ENCODE data around the gene LIN7A. TPM values are rescaled to one million over a fixed set of nuclear protein-coding genes. Genes with fewer than 3 reads are reported as not detected.
A peak's percentile ranks its signal among the peaks of the same experiment; 100 is the strongest.
"Not testable (repeated sequence)": the region's sequence is repeated elsewhere in the genome, so short reads cannot be mapped to it uniquely, and the experiment has no call there.

The LIN7A gene
- total RNA-seq, 1 experiment from 2014 or later = 20.1 TPM

GRCh38 chr12:80807640-80808288 lies 130.0 kb downstream of the LIN7A start:
- H3K4me3 ChIP-seq = no peak overlapping the region
- DNase-seq = no peak

GRCh38 chr12:80805106-80805505 lies 132.6 kb downstream of the LIN7A start:
- DNase-seq = no peak
- Histone ChIP-seq H3K27me3 (no peaks in the 10 kb centered on the region), H3K36me3 (peaks cover 9% of the 10 kb centered on the region)

More at GRCh38 chr12:80807640-80808288, 130.0 kb downstream of the LIN7A start:
- Histone ChIP-seq H3K36me3 (peaks cover 7% of the 10 kb centered on the region), H3K9me3 (no peaks in the 10 kb centered on the region), H3K27me3 (no peaks in the 10 kb centered on the region)

GRCh38 chr12:80802652-80803400 lies 134.9 kb downstream of the LIN7A start:
- H3K4me3 ChIP-seq = no peak overlapping the region
- H3K9me3 ChIP-seq = no peaks in the 10 kb centered on the region
- DNase-seq = no peak
- H3K27me3 ChIP-seq = no peaks in the 10 kb centered on the region
- peaks cover 6% of the 10 kb centered on the region for H3K36me3 ChIP-seq

More at GRCh38 chr12:80805106-80805505, 132.6 kb downstream of the LIN7A start:
- H3K4me3 ChIP-seq = no peak overlapping the region
- no peaks in the 10 kb centered on the region for H3K9me3 ChIP-seq

- Histone ChIP-seq H3K36me3 (peaks cover 12% of the 10 kb centered on the region), H3K4me3 (no peak overlapping the region), H3K9me3 (no peaks in the 10 kb centered on the region), H3K27me3 (no peaks in the 10 kb centered on the region)
- DNase-seq = no peak
Observed at GRCh38 chr12:80798281-80798680, 139.5 kb downstream of the LIN7A start.

GRCh38 chr12:80794551-80794950 lies 143.2 kb downstream of the LIN7A start:
- no peak overlapping the region for H3K4me3 ChIP-seq
- H3K9me3 ChIP-seq = no peaks in the 10 kb centered on the region
- no peak for DNase-seq
- peaks cover 10% of the 10 kb centered on the region for H3K36me3 ChIP-seq
- H3K27me3 ChIP-seq = no peaks in the 10 kb centered on the region

GRCh38 chr12:80792861-80793260 lies 144.9 kb downstream of the LIN7A start:
- H3K36me3 ChIP-seq = peaks cover 10% of the 10 kb centered on the region
- H3K4me3 ChIP-seq = no peak overlapping the region
- H3K9me3 ChIP-seq = no peaks in the 10 kb centered on the region
- H3K27me3 ChIP-seq = no peaks in the 10 kb centered on the region
- DNase-seq = no peak

GRCh38 chr12:80791863-80792262 lies 145.9 kb downstream of the LIN7A start:
- DNase-seq = no peak
- H3K4me3 ChIP-seq = no peak overlapping the region

GRCh38 chr12:80788407-80788806 lies 149.3 kb downstream of the LIN7A start:
- H3K9me3 ChIP-seq, H3K36me3 ChIP-seq, H3K4me3 ChIP-seq, H3K27me3 ChIP-seq, DNase-seq: not testable (repeated sequence)

More at GRCh38 chr12:80791863-80792262, 145.9 kb downstream of the LIN7A start:
- no peaks in the 10 kb centered on the region for H3K9me3 ChIP-seq
- H3K36me3 ChIP-seq = peaks cover 5% of the 10 kb centered on the region; the same call in 1 of the 2 replicates
- no peaks in the 10 kb centered on the region for H3K27me3 ChIP-seq

- not testable (repeated sequence) for H3K4me3 ChIP-seq, H3K36me3 ChIP-seq, DNase-seq, H3K9me3 ChIP-seq, H3K27me3 ChIP-seq
Observed at GRCh38 chr12:80782963-80783470, 154.7 kb downstream of the LIN7A start.

- Histone ChIP-seq H3K36me3 (peaks cover 7% of the 10 kb centered on the region; the same call in 1 of the 2 replicates), H3K4me3 (no peak overlapping the region), H3K9me3 (peaks cover 8% of the 10 kb centered on the region), H3K27me3 (no peaks in the 10 kb centered on the region)
- no peak for DNase-seq
Observed at GRCh38 chr12:80781313-80781712, 156.4 kb downstream of the LIN7A start.

GRCh38 chr12:80780746-80781145 lies 157.0 kb downstream of the LIN7A start:
- DNase-seq = no peak
- Histone ChIP-seq H3K9me3 (peaks cover 8% of the 10 kb centered on the region), H3K36me3 (peaks cover 7% of the 10 kb centered on the region; the same call in 1 of the 2 replicates), H3K4me3 (no peak overlapping the region), H3K27me3 (no peaks in the 10 kb centered on the region)

- Histone ChIP-seq H3K27me3 (no peaks in the 10 kb centered on the region), H3K36me3 (peaks cover 7% of the 10 kb centered on the region; the same call in 1 of the 2 replicates), H3K4me3 (no peak overlapping the region), H3K9me3 (peaks cover 16% of the 10 kb centered on the region)
- DNase-seq = peak; percentile 75
Observed at GRCh38 chr12:80778005-80778541, 159.7 kb downstream of the LIN7A start.

- H3K4me3 ChIP-seq = no peak overlapping the region
- peaks cover 16% of the 10 kb centered on the region for H3K9me3 ChIP-seq
- H3K36me3 ChIP-seq = peaks cover 7% of the 10 kb centered on the region; the same call in 1 of the 2 replicates
- no peaks in the 10 kb centered on the region for H3K27me3 ChIP-seq
- no peak for DNase-seq
Observed at GRCh38 chr12:80777587-80777986, 160.1 kb downstream of the LIN7A start.

GRCh38 chr12:80776706-80777105 lies 161.0 kb downstream of the LIN7A start:
- DNase-seq = no peak
- no peaks in the 10 kb centered on the region for H3K27me3 ChIP-seq
- no peak overlapping the region for H3K4me3 ChIP-seq
- peaks cover 7% of the 10 kb centered on the region; the same call in 1 of the 2 replicates for H3K36me3 ChIP-seq
- peaks cover 16% of the 10 kb centered on the region for H3K9me3 ChIP-seq

GRCh38 chr12:80770958-80771357 lies 166.8 kb downstream of the LIN7A start:
- Histone ChIP-seq H3K9me3 (peaks cover 8% of the 10 kb centered on the region), H3K27me3 (no peaks in the 10 kb centered on the region), H3K36me3 (no peaks in the 10 kb centered on the region), H3K4me3 (no peak overlapping the region)
- DNase-seq = no peak

GRCh38 chr12:80769553-80770140 lies 168.1 kb downstream of the LIN7A start:
- H3K9me3 ChIP-seq = peaks cover 4% of the 10 kb centered on the region; the same call in 1 of the 2 replicates
- H3K36me3 ChIP-seq = no peaks in the 10 kb centered on the region
- no peaks in the 10 kb centered on the region for H3K27me3 ChIP-seq
- H3K4me3 ChIP-seq = no peak overlapping the region
- no peak for DNase-seq

GRCh38 chr12:80766897-80767296 lies 170.8 kb downstream of the LIN7A start:
- Histone ChIP-seq H3K36me3 (no peaks in the 10 kb centered on the region), H3K9me3 (no peaks in the 10 kb centered on the region), H3K27me3 (no peaks in the 10 kb centered on the region), H3K4me3 (no peak overlapping the region)
- DNase-seq = no peak

All from MG63 (cell line).